Measurements from ENCODE around the gene PEX19. TPM values are rescaled to one million over a fixed set of nuclear protein-coding genes. Genes with fewer than 3 reads are reported as not detected.
"Not testable (repeated sequence)": the region's sequence is repeated elsewhere in the genome, so short reads cannot be mapped to it uniquely, and the experiment has no call there.

The PEX19 gene
- total and polyA plus RNA-seq, 2 donors, result 20.7 to 29.0 TPM

GRCh38 chr1:160287769-160288168 lies 2.8 kb upstream of the PEX19 start:
- Histone ChIP-seq H3K36me3 (ENCODE audit: control insufficient read depth in 2 of 2, insufficient read depth in 2 of 2, low read length in 1 of 2) (peaks cover 34 to 41% of the 10 kb centered on the region in 2 donors), H3K4me1 (ENCODE audit: control insufficient read depth in 2 of 2, insufficient read depth in 2 of 2, low read length in 2 of 2) (peaks cover 4 to 17% of the 10 kb centered on the region in 2 donors)
- DNase-seq (ENCODE audit: low read depth in 6 of 9, low spot score in 9 of 9); H3K9me3 ChIP-seq (ENCODE audit: control insufficient read depth in 2 of 2, insufficient read depth in 1 of 2, low read length in 1 of 2); H3K27ac ChIP-seq (ENCODE audit: low read depth in 1 of 2, low read length in 1 of 2); H3K4me3 ChIP-seq (ENCODE audit: low read length in 2 of 2); H3K27me3 ChIP-seq (ENCODE audit: control insufficient read depth in 2 of 2, insufficient read depth in 1 of 2, low read length in 1 of 2): not testable (repeated sequence)
- 97% methylated on average over 12 of the region's 12 CpGs for WGBS

GRCh38 chr1:160285506-160285905 lies 573 bp upstream of the PEX19 start:
- 91% methylated on average over 23 of the region's 23 CpGs for WGBS
- Histone ChIP-seq H3K36me3 (ENCODE audit: control insufficient read depth in 2 of 2, insufficient read depth in 2 of 2, low read length in 1 of 2) (peaks cover 30 to 39% of the 10 kb centered on the region in 2 donors), H3K27me3 (ENCODE audit: control insufficient read depth in 2 of 2, insufficient read depth in 1 of 2, low read length in 1 of 2) (no peaks in the 10 kb centered on the region), H3K4me3 (ENCODE audit: low read length in 2 of 2) (peak overlapping the region; percentile 74 to 93), H3K9me3 (ENCODE audit: control insufficient read depth in 2 of 2, insufficient read depth in 1 of 2, low read length in 1 of 2) (no peaks in the 10 kb centered on the region), H3K27ac (ENCODE audit: low read depth in 1 of 2, low read length in 1 of 2) (no peak overlapping the region), H3K4me1 (ENCODE audit: control insufficient read depth in 2 of 2, insufficient read depth in 2 of 2, low read length in 2 of 2) (peaks cover 4 to 17% of the 10 kb centered on the region in 2 donors)
- no peak for DNase-seq (ENCODE audit: low read depth in 6 of 9, low spot score in 9 of 9)

GRCh38 chr1:160284220-160284781 lies 632 bp downstream of the PEX19 start:
- peaks cover 4 to 17% of the 10 kb centered on the region in 2 donors for H3K4me1 ChIP-seq (ENCODE audit: control insufficient read depth in 2 of 2, insufficient read depth in 2 of 2, low read length in 2 of 2)
- peaks cover 31 to 39% of the 10 kb centered on the region in 2 donors for H3K36me3 ChIP-seq (ENCODE audit: control insufficient read depth in 2 of 2, insufficient read depth in 2 of 2, low read length in 1 of 2)
- peak overlapping the region; percentile 74 to 93 for H3K4me3 ChIP-seq (ENCODE audit: low read length in 2 of 2)
- no peaks in the 10 kb centered on the region for H3K9me3 ChIP-seq (ENCODE audit: control insufficient read depth in 2 of 2, insufficient read depth in 1 of 2, low read length in 1 of 2)
- peak in 6 of 9 donors; percentile 19 to 63 (median 43) for DNase-seq (ENCODE audit: low read depth in 6 of 9, low spot score in 9 of 9)
- 11% methylated on average over 15 of the region's 15 CpGs for WGBS
- peak overlapping the region; percentile 38 to 75 for H3K27ac ChIP-seq (ENCODE audit: low read depth in 1 of 2, low read length in 1 of 2)
- no peaks in the 10 kb centered on the region for H3K27me3 ChIP-seq (ENCODE audit: control insufficient read depth in 2 of 2, insufficient read depth in 1 of 2, low read length in 1 of 2)

- DNase-seq (ENCODE audit: low read depth in 6 of 9, low spot score in 9 of 9), result no peak
- Histone ChIP-seq H3K4me1 (ENCODE audit: control insufficient read depth in 2 of 2, insufficient read depth in 2 of 2, low read length in 2 of 2) (peaks cover 4 to 17% of the 10 kb centered on the region in 2 donors), H3K27ac (ENCODE audit: low read depth in 1 of 2, low read length in 1 of 2) (no peak overlapping the region), H3K4me3 (ENCODE audit: low read length in 2 of 2) (no peak overlapping the region), H3K27me3 (ENCODE audit: control insufficient read depth in 2 of 2, insufficient read depth in 1 of 2, low read length in 1 of 2) (no peaks in the 10 kb centered on the region), H3K9me3 (ENCODE audit: control insufficient read depth in 2 of 2, insufficient read depth in 1 of 2, low read length in 1 of 2) (no peaks in the 10 kb centered on the region), H3K36me3 (ENCODE audit: control insufficient read depth in 2 of 2, insufficient read depth in 2 of 2, low read length in 1 of 2) (peaks cover 45 to 50% of the 10 kb centered on the region in 2 donors)
- WGBS, result 99% methylated on average over 7 of the region's 7 CpGs
These were observed 2.1 kb downstream of the PEX19 start for GRCh38 chr1:160282807-160283206.

GRCh38 chr1:160277987-160278386 lies 6.9 kb downstream of the PEX19 start:
- peaks cover 53 to 65% of the 10 kb centered on the region in 2 donors for H3K36me3 ChIP-seq (ENCODE audit: control insufficient read depth in 2 of 2, insufficient read depth in 2 of 2, low read length in 1 of 2)
- no peaks in the 10 kb centered on the region for H3K9me3 ChIP-seq (ENCODE audit: control insufficient read depth in 2 of 2, insufficient read depth in 1 of 2, low read length in 1 of 2)
- no peak for DNase-seq (ENCODE audit: low read depth in 6 of 9, low spot score in 9 of 9)
- no peak overlapping the region for H3K4me3 ChIP-seq (ENCODE audit: low read length in 2 of 2)
- H3K27ac ChIP-seq (ENCODE audit: low read depth in 1 of 2, low read length in 1 of 2), result no peak overlapping the region
- no peaks in the 10 kb centered on the region for H3K27me3 ChIP-seq (ENCODE audit: control insufficient read depth in 2 of 2, insufficient read depth in 1 of 2, low read length in 1 of 2)
- 95% methylated on average over 4 of the region's 4 CpGs for WGBS
- no peaks in the 10 kb centered on the region for H3K4me1 ChIP-seq (ENCODE audit: control insufficient read depth in 2 of 2, insufficient read depth in 2 of 2, low read length in 2 of 2)

GRCh38 chr1:160277330-160277729 lies 7.6 kb downstream of the PEX19 start:
- DNase-seq (ENCODE audit: low read depth in 6 of 9, low spot score in 9 of 9), result no peak
- Histone ChIP-seq H3K36me3 (ENCODE audit: control insufficient read depth in 2 of 2, insufficient read depth in 2 of 2, low read length in 1 of 2) (peaks cover 49 to 60% of the 10 kb centered on the region in 2 donors), H3K4me1 (ENCODE audit: control insufficient read depth in 2 of 2, insufficient read depth in 2 of 2, low read length in 2 of 2) (no peaks in the 10 kb centered on the region), H3K27me3 (ENCODE audit: control insufficient read depth in 2 of 2, insufficient read depth in 1 of 2, low read length in 1 of 2) (no peaks in the 10 kb centered on the region), H3K9me3 (ENCODE audit: control insufficient read depth in 2 of 2, insufficient read depth in 1 of 2, low read length in 1 of 2) (no peaks in the 10 kb centered on the region), H3K27ac (ENCODE audit: low read depth in 1 of 2, low read length in 1 of 2) (no peak overlapping the region), H3K4me3 (ENCODE audit: low read length in 2 of 2) (no peak overlapping the region)
- 99% methylated on average over 2 of the region's 2 CpGs for WGBS

GRCh38 chr1:160271025-160271424 lies 13.9 kb downstream of the PEX19 start:
- Histone ChIP-seq H3K27me3 (ENCODE audit: control insufficient read depth in 2 of 2, insufficient read depth in 1 of 2, low read length in 1 of 2) (no peaks in the 10 kb centered on the region), H3K36me3 (ENCODE audit: control insufficient read depth in 2 of 2, insufficient read depth in 2 of 2, low read length in 1 of 2) (no peaks in the 10 kb centered on the region), H3K9me3 (ENCODE audit: control insufficient read depth in 2 of 2, insufficient read depth in 1 of 2, low read length in 1 of 2) (no peaks in the 10 kb centered on the region), H3K27ac (ENCODE audit: low read depth in 1 of 2, low read length in 1 of 2) (no peak overlapping the region), H3K4me1 (ENCODE audit: control insufficient read depth in 2 of 2, insufficient read depth in 2 of 2, low read length in 2 of 2) (no peaks in the 10 kb centered on the region), H3K4me3 (ENCODE audit: low read length in 2 of 2) (no peak overlapping the region)
- 97% methylated on average over 1 of the region's 1 CpG for WGBS
- DNase-seq (ENCODE audit: low read depth in 6 of 9, low spot score in 9 of 9), result no peak

- 82% methylated on average over 10 of the region's 10 CpGs for WGBS
- H3K27ac ChIP-seq (ENCODE audit: low read depth in 1 of 2, low read length in 1 of 2), result no peak overlapping the region
- H3K36me3 ChIP-seq (ENCODE audit: control insufficient read depth in 2 of 2, insufficient read depth in 2 of 2, low read length in 1 of 2), result no peaks in the 10 kb centered on the region
- no peaks in the 10 kb centered on the region for H3K9me3 ChIP-seq (ENCODE audit: control insufficient read depth in 2 of 2, insufficient read depth in 1 of 2, low read length in 1 of 2)
- DNase-seq (ENCODE audit: low read depth in 6 of 9, low spot score in 9 of 9), result no peak
- H3K4me3 ChIP-seq (ENCODE audit: low read length in 2 of 2), result no peak overlapping the region
- H3K27me3 ChIP-seq (ENCODE audit: control insufficient read depth in 2 of 2, insufficient read depth in 1 of 2, low read length in 1 of 2), result no peaks in the 10 kb centered on the region
- H3K4me1 ChIP-seq (ENCODE audit: control insufficient read depth in 2 of 2, insufficient read depth in 2 of 2, low read length in 2 of 2), result peaks cover 4 to 9% of the 10 kb centered on the region in 2 donors
These were observed 17.5 kb downstream of the PEX19 start for GRCh38 chr1:160267284-160267991.

GRCh38 chr1:160264795-160265307 lies 20.1 kb downstream of the PEX19 start:
- H3K27ac ChIP-seq (ENCODE audit: low read depth in 1 of 2, low read length in 1 of 2), result no peak overlapping the region
- no peaks in the 10 kb centered on the region for H3K27me3 ChIP-seq (ENCODE audit: control insufficient read depth in 2 of 2, insufficient read depth in 1 of 2, low read length in 1 of 2)
- no peaks in the 10 kb centered on the region for H3K36me3 ChIP-seq (ENCODE audit: control insufficient read depth in 2 of 2, insufficient read depth in 2 of 2, low read length in 1 of 2)
- peaks cover 13 to 17% of the 10 kb centered on the region in 2 donors for H3K4me1 ChIP-seq (ENCODE audit: control insufficient read depth in 2 of 2, insufficient read depth in 2 of 2, low read length in 2 of 2)
- DNase-seq (ENCODE audit: low read depth in 6 of 9, low spot score in 9 of 9), result no peak
- WGBS, result 97% methylated on average over 4 of the region's 4 CpGs
- no peak overlapping the region for H3K4me3 ChIP-seq (ENCODE audit: low read length in 2 of 2)
- no peaks in the 10 kb centered on the region for H3K9me3 ChIP-seq (ENCODE audit: control insufficient read depth in 2 of 2, insufficient read depth in 1 of 2, low read length in 1 of 2)

Measured in thymus (tissue), 11 donors.